Activated CD4-positive, alpha-beta T cell treated with anti-CD3 and anti-CD28 coated beads for 36 hours (primary cell): ENCODE data around the gene CACNB1. TPM values are rescaled to one million over a fixed set of nuclear protein-coding genes. Genes with fewer than 3 reads are reported as not detected.
"Not testable (repeated sequence)": the region's sequence is repeated elsewhere in the genome, so short reads cannot be mapped to it uniquely, and the experiment has no call there.

Experiments
- ATAC-seq: fragments of 200-7000 bp; cut with Tn5 transposase; one replicate; pipeline ENCODE4 v1.10.0; 2021; ENCODE audit warnings: mild to moderate bottlenecking, moderate library complexity
- CTCF ChIA-PET: fragments of 350-600 bp; sonication (Branson Sonifier 250); formaldehyde crosslinking; loops from one replicate; lab custom pipeline; 2021; ENCODE audit warnings: antibody characterized with exemption; lab: Charles Lee
- POLR2A ChIA-PET: fragments of 350-600 bp; sonication (Branson Sonifier 250); formaldehyde crosslinking; loops from one replicate; lab custom pipeline; 2021; ENCODE audit warnings: antibody characterized with exemption, inconsistent platforms; lab: Charles Lee
- DNase-seq: peaks from one replicate; pipeline ENCODE4 v3.0.0-alpha.2; 2020
- H3K27ac Mint-ChIP-seq: one replicate; pipeline ENCODE4 v1.8.0; 2021; ENCODE audit warnings: mixed read lengths
- H3K27me3 Mint-ChIP-seq: one replicate; pipeline ENCODE4 v1.8.0; 2021; ENCODE audit warnings: mixed read lengths
- H3K36me3 Mint-ChIP-seq: one replicate; pipeline ENCODE4 v1.8.0; 2021; ENCODE audit warnings: low read depth, mixed read lengths
- H3K4me1 Mint-ChIP-seq: one replicate; pipeline ENCODE4 v1.8.0; 2021; ENCODE audit warnings: mixed read lengths
- H3K4me3 Mint-ChIP-seq: one replicate; pipeline ENCODE4 v1.8.0; 2021; ENCODE audit warnings: mild to moderate bottlenecking, moderate library complexity, mixed read lengths
- H3K9me3 Mint-ChIP-seq: one replicate; pipeline ENCODE4 v1.8.0; 2021; ENCODE audit warnings: low read depth, mixed read lengths
- intact Hi-C, 2 experiments: fragments of 100-400 bp; cut with DNase I in 1 of 2; cut with micrococcal nuclease in 1 of 2; formaldehyde crosslinking; loops; one replicate each; pipeline versions ENCODE4 v1.14.2 to v1.15.1; 2022 to 2024; cut with DNase I, micrococcal nuclease
- total RNA-seq, 2 experiments: library from RNA; stranded (reverse); gene quantifications; one replicate each; pipeline ENCODE4 v1.2.3, GENCODE V29; 2021

CACNB1 gene
- total RNA-seq, 2 experiments from 2014 or later, result 11.8 to 12.3 TPM

GRCh38 chr17:39141915-39142664, 55.4 kb downstream of the CACNB1 start:
- no peak for ATAC-seq

GRCh38 chr17:39141294-39141693, 56.2 kb downstream of the CACNB1 start:
- no peak overlapping the region for H3K27ac Mint-ChIP-seq
- H3K36me3 Mint-ChIP-seq, result no peaks in the 10 kb centered on the region
- intact Hi-C loops, result no loop called here
- H3K27me3 Mint-ChIP-seq, result no peaks in the 10 kb centered on the region
- CTCF ChIA-PET, result interaction anchor here (0.6 kb wide), 1 partner anchor 252 kb away, joined by 3 read pairs; no protein-coding TSS in a partner anchor
- H3K4me1 Mint-ChIP-seq, result peaks cover 6% of the 10 kb centered on the region
- no peak overlapping the region for H3K4me3 Mint-ChIP-seq
- ATAC-seq, result no peak
- DNase-seq, result no peak
- H3K9me3 Mint-ChIP-seq, result no peaks in the 10 kb centered on the region
- POLR2A ChIA-PET, result no interaction called here

More at GRCh38 chr17:39141915-39142664, 55.4 kb downstream of the CACNB1 start:
- Mint-ChIP-seq H3K27ac (no peak overlapping the region), H3K4me1 (peaks cover 6% of the 10 kb centered on the region), H3K9me3 (no peaks in the 10 kb centered on the region), H3K27me3 (no peaks in the 10 kb centered on the region), H3K4me3 (no peak overlapping the region), H3K36me3 (no peaks in the 10 kb centered on the region)
- ChIA-PET POLR2A (interaction anchor here (0.7 kb wide), 1 partner anchor 27 kb away, joined by 3 read pairs; no protein-coding TSS in a partner anchor), CTCF (interaction anchor here (0.6 to 0.8 kb wide), 2 partner anchors 102 to 253 kb away, joined by 3 read pairs; no protein-coding TSS in a partner anchor)
- intact Hi-C loops, result no loop called here
- DNase-seq, result no peak

GRCh38 chr17:39139561-39139960, 57.9 kb downstream of the CACNB1 start:
- intact Hi-C loops, result no loop called here
- no peak overlapping the region for H3K4me3 Mint-ChIP-seq
- H3K4me1 Mint-ChIP-seq, result peaks cover 4% of the 10 kb centered on the region
- ATAC-seq (no peak), DNase-seq (no peak)
- ChIA-PET POLR2A (no interaction called here), CTCF (interaction anchor here (1.0 kb wide), 1 partner anchor 13 kb away, joined by 4 read pairs; no protein-coding TSS in a partner anchor)
- no peak overlapping the region for H3K27ac Mint-ChIP-seq
- no peaks in the 10 kb centered on the region for H3K27me3 Mint-ChIP-seq
- H3K36me3 Mint-ChIP-seq, result no peaks in the 10 kb centered on the region
- H3K9me3 Mint-ChIP-seq, result no peaks in the 10 kb centered on the region

- DNase-seq (no peak), ATAC-seq (no peak)
- Mint-ChIP-seq H3K9me3 (no peaks in the 10 kb centered on the region), H3K27me3 (no peaks in the 10 kb centered on the region), H3K4me1 (peaks cover 4% of the 10 kb centered on the region), H3K4me3 (no peak overlapping the region), H3K27ac (no peak overlapping the region), H3K36me3 (no peaks in the 10 kb centered on the region)
- CTCF ChIA-PET, result no interaction called here
- POLR2A ChIA-PET, result no interaction called here
- intact Hi-C loops, result no loop called here
Observed at GRCh38 chr17:39139161-39139511, 58.3 kb downstream of the CACNB1 start.

GRCh38 chr17:39138431-39139160, 58.9 kb downstream of the CACNB1 start:
- CTCF ChIA-PET, result no interaction called here
- H3K4me3 Mint-ChIP-seq, result no peak overlapping the region
- peaks cover 4% of the 10 kb centered on the region for H3K4me1 Mint-ChIP-seq
- POLR2A ChIA-PET, result no interaction called here
- no peak overlapping the region for H3K27ac Mint-ChIP-seq
- H3K27me3 Mint-ChIP-seq, result no peaks in the 10 kb centered on the region
- intact Hi-C loops, result no loop called here
- ATAC-seq (no peak), DNase-seq (no peak)
- no peaks in the 10 kb centered on the region for H3K9me3 Mint-ChIP-seq
- no peaks in the 10 kb centered on the region for H3K36me3 Mint-ChIP-seq

GRCh38 chr17:39134878-39135277, 62.6 kb downstream of the CACNB1 start:
- no peaks in the 10 kb centered on the region for H3K9me3 Mint-ChIP-seq
- ATAC-seq, result no peak
- ChIA-PET POLR2A (no interaction called here), CTCF (no interaction called here)
- H3K27me3 Mint-ChIP-seq, result no peaks in the 10 kb centered on the region
- peaks cover 4% of the 10 kb centered on the region for H3K4me1 Mint-ChIP-seq
- intact Hi-C loops, result no loop called here
- H3K27ac Mint-ChIP-seq, result no peak overlapping the region
- H3K4me3 Mint-ChIP-seq, result no peak overlapping the region
- H3K36me3 Mint-ChIP-seq, result no peaks in the 10 kb centered on the region
- no peak for DNase-seq

- POLR2A ChIA-PET, result no interaction called here
- CTCF ChIA-PET, result no interaction called here
- DNase-seq (no peak), ATAC-seq (no peak)
- no peak overlapping the region for H3K27ac Mint-ChIP-seq
- H3K9me3 Mint-ChIP-seq, result no peaks in the 10 kb centered on the region
- no peaks in the 10 kb centered on the region for H3K36me3 Mint-ChIP-seq
- peaks cover 2% of the 10 kb centered on the region for H3K4me1 Mint-ChIP-seq
- no peak overlapping the region for H3K4me3 Mint-ChIP-seq
- intact Hi-C loops, result no loop called here
- no peaks in the 10 kb centered on the region for H3K27me3 Mint-ChIP-seq
Observed at GRCh38 chr17:39132192-39132610, 65.3 kb downstream of the CACNB1 start.

- H3K9me3 Mint-ChIP-seq, result no peaks in the 10 kb centered on the region
- H3K36me3 Mint-ChIP-seq, result no peaks in the 10 kb centered on the region
- H3K27me3 Mint-ChIP-seq, result no peaks in the 10 kb centered on the region
- ATAC-seq (no peak), DNase-seq (no peak)
- intact Hi-C loops, result no loop called here
- no peak overlapping the region for H3K4me3 Mint-ChIP-seq
- ChIA-PET CTCF (no interaction called here), POLR2A (no interaction called here)
- H3K4me1 Mint-ChIP-seq, result peaks cover 2% of the 10 kb centered on the region
- H3K27ac Mint-ChIP-seq, result no peak overlapping the region
Observed at GRCh38 chr17:39131616-39132015, 65.9 kb downstream of the CACNB1 start.

GRCh38 chr17:39130205-39130604, 67.3 kb downstream of the CACNB1 start:
- Mint-ChIP-seq H3K36me3 (no peaks in the 10 kb centered on the region), H3K27ac (no peak overlapping the region), H3K9me3 (no peaks in the 10 kb centered on the region), H3K27me3 (no peaks in the 10 kb centered on the region), H3K4me1 (peaks cover 2% of the 10 kb centered on the region), H3K4me3 (no peak overlapping the region)
- ChIA-PET POLR2A (no interaction called here), CTCF (no interaction called here)
- DNase-seq (no peak), ATAC-seq (no peak)
- intact Hi-C loops, result no loop called here

GRCh38 chr17:39129544-39129943, 67.9 kb downstream of the CACNB1 start:
- H3K27me3 Mint-ChIP-seq, intact Hi-C loops, CTCF ChIA-PET, H3K4me3 Mint-ChIP-seq, ATAC-seq, H3K27ac Mint-ChIP-seq, H3K9me3 Mint-ChIP-seq, H3K36me3 Mint-ChIP-seq, DNase-seq, POLR2A ChIA-PET, H3K4me1 Mint-ChIP-seq: not testable (repeated sequence)

GRCh38 chr17:39126436-39126835, 71.0 kb downstream of the CACNB1 start:
- no peaks in the 10 kb centered on the region for H3K27me3 Mint-ChIP-seq
- ATAC-seq (no peak), DNase-seq (no peak)
- H3K4me1 Mint-ChIP-seq, result no peaks in the 10 kb centered on the region
- intact Hi-C loops, result no loop called here
- H3K4me3 Mint-ChIP-seq, result no peak overlapping the region
- H3K36me3 Mint-ChIP-seq, result no peaks in the 10 kb centered on the region
- no peak overlapping the region for H3K27ac Mint-ChIP-seq
- POLR2A ChIA-PET, result no interaction called here
- CTCF ChIA-PET, result interaction anchor here (0.5 to 1.0 kb wide), 2 partner anchors 34 to 143 kb away, joined by 3 to 5 read pairs; no protein-coding TSS in a partner anchor
- H3K9me3 Mint-ChIP-seq, result no peaks in the 10 kb centered on the region
